Daoy (cell line): Measurements from ENCODE around the gene SDK1. TPM values are rescaled to one million over a fixed set of nuclear protein-coding genes. Genes with fewer than 3 reads are reported as not detected.
"Not testable (repeated sequence)": the region's sequence is repeated elsewhere in the genome, so short reads cannot be mapped to it uniquely, and the experiment has no call there.

Experiments
- DNase-seq: peaks from one replicate; pipeline ENCODE4 v3.0.0-alpha.2; 2015; ENCODE audit warnings: low read depth
- total RNA-seq: library from RNA; depleted of rRNA; stranded (reverse); fragments of >200 nt; shearing (Covaris generic); gene quantifications from 2 replicates; pipeline ENCODE4 v1.2.3, GENCODE V29; 2014

Gene SDK1
- total RNA-seq, 1 experiment from 2014 or later, result 4.2 TPM

GRCh38 chr7:3725155-3726059 lies 424.4 kb downstream of the SDK1 start:
- no peak for DNase-seq

- DNase-seq, result no peak
These were observed 429.2 kb downstream of the SDK1 start for GRCh38 chr7:3730276-3730675.

- DNase-seq, result no peak
These were observed 431.4 kb downstream of the SDK1 start for GRCh38 chr7:3732395-3733005.

- DNase-seq, result no peak
These were observed 432.6 kb downstream of the SDK1 start for GRCh38 chr7:3733541-3734140.

- no peak for DNase-seq
These were observed 437.9 kb downstream of the SDK1 start for GRCh38 chr7:3738964-3739363.

- no peak for DNase-seq
These were observed 438.9 kb downstream of the SDK1 start for GRCh38 chr7:3739983-3740382.

GRCh38 chr7:3747467-3747866 lies 446.4 kb downstream of the SDK1 start:
- DNase-seq, result no peak

GRCh38 chr7:3748389-3748788 lies 447.3 kb downstream of the SDK1 start:
- no peak for DNase-seq

GRCh38 chr7:3753868-3754267 lies 452.8 kb downstream of the SDK1 start:
- no peak for DNase-seq

- peak; percentile 93 for DNase-seq
These were observed 453.7 kb downstream of the SDK1 start for GRCh38 chr7:3754493-3755341.

GRCh38 chr7:3755778-3756453 lies 454.9 kb downstream of the SDK1 start:
- DNase-seq, result not testable (repeated sequence)

- DNase-seq, result no peak
These were observed 456.0 kb downstream of the SDK1 start for GRCh38 chr7:3757059-3757458.

- DNase-seq, result no peak
These were observed 459.6 kb downstream of the SDK1 start for GRCh38 chr7:3760651-3761050.

- no peak for DNase-seq
These were observed 461.2 kb downstream of the SDK1 start for GRCh38 chr7:3762146-3762831.

GRCh38 chr7:3767917-3768777 lies 467.1 kb downstream of the SDK1 start:
- no peak for DNase-seq

GRCh38 chr7:3771906-3772305 lies 470.9 kb downstream of the SDK1 start:
- no peak for DNase-seq

- no peak for DNase-seq
These were observed 477.3 kb downstream of the SDK1 start for GRCh38 chr7:3778345-3778744.

GRCh38 chr7:3780016-3780415 lies 479.0 kb downstream of the SDK1 start:
- DNase-seq, result no peak

GRCh38 chr7:3780525-3780924 lies 479.5 kb downstream of the SDK1 start:
- no peak for DNase-seq

- DNase-seq, result no peak
These were observed 480.6 kb downstream of the SDK1 start for GRCh38 chr7:3781607-3782006.
